NCI-H1694 (cell line): ENCODE data around the gene CPA2.

Experiments
- DNase-seq: peaks from one replicate; lab custom pipeline; 2025; lab: John Stamatoyannopoulos, UW

The CPA2 gene

DNA sequence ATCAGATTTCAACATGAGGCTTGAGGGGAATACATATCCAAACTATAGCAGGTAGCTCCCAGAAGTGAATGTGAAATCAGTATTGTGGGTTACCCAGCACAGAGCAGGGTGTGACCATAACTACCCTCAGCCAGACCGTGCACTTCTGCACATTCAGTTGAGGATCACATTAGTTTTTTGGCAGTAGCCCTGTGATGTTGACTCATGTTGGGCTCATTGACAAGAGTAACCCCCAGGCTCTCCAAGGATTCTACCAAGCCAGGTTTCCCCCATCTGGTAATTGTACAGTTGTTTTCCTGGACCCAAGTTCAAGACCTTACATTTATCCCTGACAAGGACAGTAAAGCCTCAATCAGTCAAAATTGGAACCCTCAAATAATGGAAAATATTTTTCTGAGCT is 14.6 kb downstream of the CPA2 start:
- no peak for DNase-seq

DNA sequence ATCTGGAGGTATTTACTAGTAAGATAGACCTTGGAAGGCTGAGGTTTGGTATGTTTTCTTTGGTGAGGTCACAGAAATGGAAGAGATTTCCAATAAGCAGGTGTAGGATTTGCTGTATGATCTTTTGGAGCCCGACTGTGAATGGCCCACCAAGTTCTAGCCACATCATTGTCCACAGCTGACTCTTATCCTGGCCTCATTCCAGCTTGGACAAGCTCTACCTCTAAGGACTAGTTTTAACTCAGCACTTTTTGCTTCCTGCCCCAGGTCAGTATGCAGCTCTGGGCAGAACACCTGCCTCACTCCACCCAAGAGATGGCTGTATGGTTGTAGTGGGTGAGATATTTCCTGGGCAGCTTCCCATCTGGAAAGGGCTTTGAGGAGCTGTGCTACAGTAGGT is 20.2 kb downstream of the CPA2 start:
- DNase-seq: no peak

DNA sequence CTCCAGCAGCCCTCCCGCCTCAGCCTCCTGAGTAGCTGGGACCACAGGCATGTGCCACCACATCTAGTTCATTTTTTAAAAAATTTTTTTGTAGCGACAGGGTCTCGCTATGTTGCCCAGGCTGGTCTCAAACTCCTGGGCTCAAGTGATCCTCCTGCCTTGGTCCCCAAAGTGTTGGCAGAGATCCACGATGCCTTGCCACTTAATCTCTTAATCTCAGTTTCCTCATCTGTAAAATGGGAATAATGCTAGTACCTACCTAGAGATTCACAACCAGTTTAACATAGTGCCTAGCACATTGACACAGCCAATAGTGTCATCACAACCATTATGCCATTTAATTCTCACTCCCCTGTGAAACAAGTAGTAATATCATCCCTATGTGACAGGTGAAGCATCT is 21.5 kb downstream of the CPA2 start:
- DNase-seq: no peak

DNA sequence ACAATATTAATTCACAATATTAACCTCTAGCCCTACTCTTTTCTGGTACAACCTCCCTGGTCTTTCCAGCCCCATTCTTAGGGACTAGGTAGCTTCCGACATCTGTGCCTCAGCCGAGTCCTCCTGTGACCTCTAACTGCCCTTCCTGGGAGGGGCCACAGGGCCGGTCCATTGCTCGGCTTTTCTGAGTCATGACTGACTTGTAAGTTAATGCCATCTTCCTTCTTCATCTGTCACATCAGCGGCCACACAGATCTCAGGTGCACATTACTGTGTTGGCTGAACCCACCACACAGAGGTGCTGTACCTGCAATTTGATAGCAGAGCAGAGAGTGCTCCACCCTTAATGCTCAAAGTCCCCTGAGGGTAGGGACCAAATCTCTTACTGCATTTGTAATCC is 22.2 kb downstream of the CPA2 start:
- no peak for DNase-seq

DNA sequence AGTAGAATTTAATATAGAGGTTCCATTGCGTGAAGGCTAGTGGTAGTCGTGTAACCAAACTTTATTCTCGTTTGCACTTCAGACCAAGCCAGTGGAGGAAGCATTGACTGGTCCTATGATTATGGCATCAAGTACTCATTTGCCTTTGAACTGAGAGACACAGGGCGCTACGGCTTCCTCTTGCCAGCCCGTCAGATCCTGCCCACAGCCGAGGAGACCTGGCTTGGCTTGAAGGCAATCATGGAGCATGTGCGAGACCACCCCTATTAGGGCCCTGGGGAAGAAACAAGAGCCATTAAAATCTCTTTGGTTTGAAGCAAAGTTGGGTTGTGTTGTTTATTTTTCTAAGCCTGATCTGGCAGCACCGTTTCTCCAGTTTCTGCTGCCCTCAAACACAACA is 22.8 kb downstream of the CPA2 start:
- no peak for DNase-seq

DNA sequence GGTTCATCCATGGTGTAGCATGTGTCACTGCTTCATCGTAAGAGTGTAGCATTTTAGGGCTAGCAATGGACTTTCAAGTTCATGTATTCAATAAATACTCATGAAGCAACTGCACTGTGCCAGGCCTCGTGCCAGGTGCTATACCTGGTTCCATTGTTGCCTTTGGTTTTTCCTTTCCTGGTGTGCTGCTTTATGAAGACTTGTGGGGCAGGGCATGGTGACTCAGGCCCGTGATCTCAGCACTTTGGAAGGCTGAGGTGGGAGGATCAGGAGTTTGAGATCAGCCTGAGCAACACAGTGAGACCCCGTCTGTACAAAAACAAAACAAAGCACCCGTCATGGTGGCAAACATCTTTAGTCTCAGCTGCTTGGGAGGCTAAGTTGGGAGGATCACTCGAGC is 24.1 kb downstream of the CPA2 start:
- DNase-seq: no peak

DNA sequence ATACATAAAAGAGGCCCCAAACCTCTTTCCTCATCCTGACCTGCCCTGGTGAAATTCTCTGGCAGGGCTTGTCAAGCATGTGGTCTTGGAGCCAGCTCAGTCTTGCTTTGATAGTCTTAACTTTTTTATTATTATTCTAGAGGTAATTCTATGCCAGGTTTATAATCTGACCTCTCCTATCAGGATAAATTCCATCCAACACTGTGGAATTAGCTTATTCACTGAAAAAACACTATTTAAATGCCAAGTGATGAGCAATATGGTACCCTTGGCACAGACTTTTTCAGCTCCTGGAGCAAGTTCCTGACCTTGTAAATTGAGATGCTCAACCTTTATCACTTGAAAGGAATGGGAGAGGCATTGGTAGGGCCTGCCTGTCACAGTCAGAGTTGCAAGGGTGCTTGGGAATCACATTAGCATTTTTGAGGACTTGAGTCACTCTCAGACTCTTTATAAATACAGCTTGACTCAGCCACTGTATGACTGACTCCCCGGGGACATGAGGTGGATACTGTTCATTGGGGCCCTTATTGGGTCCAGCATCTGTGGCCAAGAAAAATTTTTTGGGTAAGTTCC is 26.1 kb downstream of the CPA2 start, which contains the start of gene CPA4:
Gene CPA4 (plus strand): TSS at position 480 of the 576 bp plus-strand sequence. CDS start 20 bp downstream, at position 500.
- no peak for DNase-seq

DNA sequence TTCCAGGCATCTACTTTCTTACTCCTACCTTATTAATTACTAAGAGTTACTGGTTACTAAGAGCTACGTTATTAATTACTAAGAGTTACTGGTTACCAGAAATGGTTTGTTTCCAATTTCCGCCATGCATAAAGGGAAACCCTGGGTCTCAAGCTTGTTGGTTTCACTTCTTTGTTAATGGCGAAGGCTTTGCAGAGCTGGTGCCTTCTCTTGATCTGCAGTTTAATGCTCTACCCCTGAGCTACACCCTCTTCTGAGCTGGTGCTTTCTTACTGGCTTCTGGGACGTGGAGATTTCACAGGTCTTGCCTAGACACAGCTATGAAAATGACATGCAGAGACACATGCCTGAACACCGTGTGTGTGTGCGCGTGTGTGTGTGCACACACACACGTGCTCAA is 26.9 kb downstream of the CPA2 start:
- DNase-seq: no peak

DNA sequence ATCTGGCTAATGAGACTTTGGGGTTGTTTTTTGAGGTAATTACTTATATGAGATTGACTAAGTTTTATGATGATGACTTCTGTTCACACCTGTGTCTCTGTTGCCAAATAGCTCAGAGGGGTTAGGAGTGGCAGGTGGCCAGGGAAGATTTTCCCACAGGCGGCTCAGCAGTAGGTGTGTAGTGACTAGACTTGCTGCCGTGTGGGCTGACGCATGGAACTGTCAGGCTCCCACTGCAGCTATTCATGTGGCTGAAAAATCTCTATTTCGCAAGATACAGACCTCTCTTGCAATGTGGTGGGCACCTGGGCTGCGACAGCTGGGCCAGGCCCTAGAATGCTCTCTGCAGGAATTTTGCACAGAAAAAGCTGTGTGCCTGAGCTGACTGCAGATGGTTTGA is 27.7 kb downstream of the CPA2 start:
- DNase-seq: no peak

DNA sequence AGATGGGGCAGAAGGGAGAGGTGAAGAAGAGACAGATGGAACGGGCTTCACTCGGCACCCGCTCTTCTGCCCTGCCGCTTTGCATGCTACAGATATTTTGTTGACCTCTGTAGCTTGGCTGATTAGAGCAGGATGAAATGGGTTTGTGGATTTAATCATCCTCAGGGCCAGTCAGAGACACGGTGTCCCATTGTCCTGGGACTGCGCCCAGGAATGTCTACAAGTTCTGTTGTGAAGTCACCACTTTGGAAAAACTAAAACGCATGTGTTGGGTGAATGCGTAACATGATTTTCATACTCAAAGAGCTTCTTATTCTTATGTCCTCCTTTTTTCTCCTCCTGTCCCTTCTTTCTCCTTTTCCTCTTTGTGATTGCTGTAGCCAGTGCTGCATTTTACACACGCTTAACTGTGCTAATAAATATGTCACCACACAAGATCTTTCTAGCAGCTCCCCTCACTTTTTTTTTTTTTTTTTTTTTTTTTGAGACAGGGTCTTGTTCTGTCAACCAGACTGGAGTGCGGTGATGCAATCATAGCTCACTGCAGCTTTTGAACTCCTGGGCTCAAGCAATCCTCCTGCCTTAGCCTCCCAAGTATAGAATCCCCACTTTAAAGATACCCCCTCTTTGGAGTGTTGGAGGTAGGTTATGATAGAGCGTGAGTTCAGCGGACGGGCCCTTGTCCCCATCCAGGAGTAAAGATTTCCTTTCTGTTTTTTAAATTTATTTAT is 29.7 kb downstream of the CPA2 start:
- DNase-seq: no peak

DNA sequence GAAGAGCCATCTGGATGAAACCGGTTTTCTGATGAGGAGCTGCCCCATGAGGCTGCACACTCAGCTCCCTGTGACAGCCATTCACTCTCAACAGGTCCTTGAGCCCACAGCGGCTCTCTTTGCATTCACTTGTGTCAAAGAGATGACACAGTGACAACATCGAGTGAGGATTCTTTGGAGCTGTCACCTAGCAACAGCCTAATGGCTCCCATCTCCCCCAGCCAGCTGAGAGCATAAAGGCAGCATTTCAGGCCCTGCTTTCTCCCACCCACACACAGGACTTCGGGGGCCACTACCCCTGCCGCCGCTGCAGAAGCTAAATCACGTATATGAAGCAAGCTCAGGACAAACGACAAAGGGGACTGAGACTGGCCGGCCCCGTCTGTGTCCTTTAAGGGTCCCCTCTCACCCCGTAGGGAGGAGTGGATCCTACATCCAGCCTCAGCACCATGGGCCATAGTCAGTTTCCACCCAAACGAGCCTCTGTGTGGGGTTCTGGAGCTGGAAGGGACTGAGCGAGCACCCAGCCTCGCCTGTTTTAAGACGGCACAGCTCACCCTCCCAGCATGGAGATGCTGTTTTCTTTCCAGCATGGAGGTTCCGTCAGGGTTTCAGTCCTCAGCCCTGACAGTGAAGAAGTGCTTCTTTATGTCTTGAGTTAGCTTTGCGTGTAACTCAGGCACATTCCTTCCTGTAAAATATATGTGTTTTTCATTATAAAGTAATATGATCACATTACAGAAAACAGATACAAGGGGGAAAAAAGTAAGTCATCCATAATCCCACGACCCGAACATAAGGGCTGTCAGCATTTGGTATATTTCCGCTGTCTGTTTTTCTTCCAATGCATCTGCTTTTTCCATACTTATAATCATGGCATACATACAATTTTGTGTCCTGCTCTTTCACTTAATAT is 31.2 kb downstream of the CPA2 start:
- DNase-seq: no peak

DNA sequence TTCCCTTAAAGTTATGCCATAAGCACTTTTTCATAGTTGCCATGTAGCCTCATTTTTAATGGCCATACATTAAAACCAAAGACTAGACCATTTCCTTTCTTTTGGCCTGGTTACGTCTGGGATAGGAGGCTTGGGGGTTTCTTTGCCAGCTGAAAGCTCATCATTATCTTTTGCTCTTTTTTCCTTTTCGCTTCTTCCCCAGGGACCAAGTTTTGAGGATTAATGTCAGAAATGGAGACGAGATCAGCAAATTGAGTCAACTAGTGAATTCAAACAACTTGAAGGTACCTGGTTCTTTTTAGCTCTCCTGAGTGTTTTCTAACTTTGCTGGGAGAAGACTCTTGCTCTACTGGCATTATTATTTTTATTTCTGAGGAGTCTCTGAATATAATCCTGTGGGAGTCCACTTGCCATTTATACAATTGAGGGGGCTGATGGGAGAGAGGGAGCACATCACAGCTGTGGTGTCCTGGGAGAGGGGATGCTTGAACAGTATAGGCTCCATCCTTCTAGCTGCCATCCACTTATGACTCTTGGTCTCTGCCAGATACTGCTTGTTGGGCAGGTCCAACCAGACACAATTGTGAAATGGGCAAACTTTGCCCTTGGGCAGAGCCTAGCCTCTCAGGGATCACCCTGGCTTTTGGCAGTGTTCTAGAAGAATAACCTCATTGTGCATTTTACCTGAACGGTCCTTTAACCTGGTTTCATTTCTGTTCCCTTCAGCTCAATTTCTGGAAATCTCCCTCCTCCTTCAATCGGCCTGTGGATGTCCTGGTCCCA is 32.1 kb downstream of the CPA2 start:
- no peak for DNase-seq

DNA sequence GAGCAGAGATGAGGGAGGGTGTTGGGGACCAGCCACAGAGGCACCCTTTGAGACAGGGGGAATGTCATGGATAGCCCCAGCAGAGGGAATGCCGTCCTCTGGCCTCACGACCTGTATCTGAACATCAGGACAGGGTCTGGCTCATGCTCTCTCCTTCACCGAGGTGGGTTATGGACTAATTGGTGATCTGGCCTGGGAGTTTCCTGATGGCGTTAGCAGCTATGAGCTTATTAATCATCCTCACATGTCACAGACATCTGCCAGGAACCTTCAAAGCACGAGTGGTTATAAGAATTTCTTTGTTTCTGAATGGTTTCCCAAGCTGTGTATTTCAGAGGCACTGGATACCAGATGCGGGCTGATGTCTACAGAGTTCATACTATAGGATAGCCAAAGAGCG is 33.2 kb downstream of the CPA2 start:
- DNase-seq: no peak

DNA sequence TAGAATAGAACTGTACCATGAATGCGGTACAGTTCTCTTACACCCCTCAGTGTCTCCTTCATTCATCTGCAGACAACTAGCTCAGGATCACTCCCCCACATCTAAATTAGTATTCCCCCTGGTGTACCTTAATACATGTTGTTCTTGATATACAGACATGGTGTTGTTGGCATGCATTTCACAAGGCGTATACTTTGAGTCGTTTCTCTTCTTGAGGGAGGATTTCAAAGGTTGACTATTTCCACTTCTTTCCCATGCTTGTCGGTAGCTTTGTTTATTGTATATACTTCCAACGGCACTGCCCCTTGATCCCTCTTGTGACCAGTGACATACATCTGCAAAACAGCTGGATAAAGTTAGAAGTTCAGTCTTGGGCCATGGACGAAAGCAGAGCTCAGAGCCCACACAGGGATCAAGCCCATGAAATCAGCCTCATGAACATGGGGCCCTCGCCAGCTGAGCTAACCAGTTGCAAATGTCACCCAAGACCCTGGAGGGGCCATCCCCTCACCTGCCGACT is 34.9 kb downstream of the CPA2 start:
- DNase-seq: no peak

DNA sequence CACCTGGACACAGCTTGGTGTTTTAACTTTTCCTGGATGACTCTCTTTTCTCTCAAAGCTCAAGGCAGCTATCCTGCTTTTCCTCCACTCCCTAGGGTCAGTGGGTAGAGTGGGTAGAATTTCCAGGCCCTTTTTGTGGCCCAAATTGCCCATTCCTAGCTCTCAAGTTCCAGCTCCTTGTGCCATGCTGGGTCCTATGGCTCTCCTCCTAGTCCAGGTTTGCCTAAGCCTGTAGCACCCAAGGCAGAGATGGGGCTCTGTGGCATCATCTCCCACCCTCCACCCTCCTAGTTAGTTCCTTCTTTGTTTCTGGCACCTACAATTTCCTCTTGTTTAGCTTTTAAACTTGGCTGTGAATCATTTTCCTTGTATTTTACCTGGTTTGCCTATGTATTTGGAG is 36.0 kb downstream of the CPA2 start:
- no peak for DNase-seq

DNA sequence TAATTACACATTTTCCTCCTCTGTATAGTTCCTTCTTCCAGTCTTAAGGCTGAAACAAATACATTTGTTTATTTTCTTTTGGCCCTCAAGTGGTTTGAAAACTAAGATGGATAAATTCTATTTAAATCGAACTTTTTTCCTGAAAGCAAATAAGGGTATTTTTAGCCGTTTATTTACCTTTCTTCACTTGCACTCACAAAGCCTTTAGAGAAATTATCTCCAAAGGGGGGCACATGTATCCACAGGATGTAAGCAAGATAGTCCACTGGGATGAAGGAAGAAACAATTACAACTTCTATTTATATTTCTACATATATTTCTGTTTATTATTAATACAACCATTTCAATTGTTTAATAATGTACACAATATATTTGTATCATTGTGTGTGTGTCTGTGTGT is 36.5 kb downstream of the CPA2 start:
- no peak for DNase-seq

DNA sequence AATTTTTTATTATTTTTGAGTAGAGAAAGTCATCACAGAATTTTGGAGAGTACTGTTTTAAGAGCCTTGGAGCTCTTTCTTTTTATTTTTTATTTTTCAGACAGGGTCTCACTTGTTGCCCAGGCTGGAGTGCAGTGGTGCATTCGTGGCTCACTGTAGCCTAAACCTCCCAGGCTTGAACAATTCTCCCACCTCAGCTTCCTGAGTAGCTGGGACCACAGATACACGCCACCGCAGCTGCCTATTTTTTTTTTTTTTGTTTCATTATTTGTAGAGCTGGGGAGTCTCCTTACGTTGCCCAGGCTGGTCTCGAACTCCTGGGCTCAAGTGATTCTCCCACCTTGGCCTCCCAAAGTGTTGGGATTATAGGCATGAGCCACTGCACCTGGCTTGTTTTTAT is 36.9 kb downstream of the CPA2 start:
- DNase-seq: no peak

DNA sequence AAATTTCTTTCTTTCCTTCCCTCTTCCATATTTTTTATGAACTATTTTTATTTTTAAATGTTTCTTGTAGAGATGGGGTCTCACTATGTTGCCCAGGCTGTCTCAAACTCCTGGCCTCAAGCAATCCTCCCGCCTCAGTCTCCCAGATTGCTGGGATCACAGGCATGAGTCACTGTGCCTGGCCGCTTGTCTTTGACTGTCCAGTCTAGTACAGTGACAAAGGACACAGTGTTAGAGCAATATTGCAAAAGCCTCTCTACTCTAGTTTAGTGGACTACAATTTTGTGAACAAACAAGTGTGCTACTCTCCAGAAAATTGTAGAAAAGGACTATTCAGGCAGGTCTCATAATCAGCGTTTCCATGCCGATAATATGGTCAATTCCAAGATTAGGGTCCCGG is 37.3 kb downstream of the CPA2 start:
- no peak for DNase-seq

DNA sequence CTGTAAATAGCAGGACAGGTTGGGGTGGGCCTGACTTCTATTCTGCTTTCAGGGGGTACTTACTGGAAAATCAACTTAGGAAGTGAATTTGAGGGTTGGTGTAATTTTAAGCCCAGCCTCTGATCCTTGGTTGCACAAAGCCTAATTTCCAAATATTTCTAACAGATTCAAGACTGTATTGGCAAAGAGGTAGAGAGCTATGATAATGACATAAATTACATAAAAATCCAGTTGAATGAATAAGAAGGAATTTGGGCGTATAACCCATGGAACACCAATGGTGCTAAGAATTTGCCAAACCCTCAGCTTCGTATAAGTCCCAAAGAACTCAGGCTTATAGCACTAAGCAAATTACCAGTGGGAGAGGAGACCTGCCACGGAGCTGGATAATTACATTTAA is 38.2 kb downstream of the CPA2 start:
- DNase-seq: no peak

DNA sequence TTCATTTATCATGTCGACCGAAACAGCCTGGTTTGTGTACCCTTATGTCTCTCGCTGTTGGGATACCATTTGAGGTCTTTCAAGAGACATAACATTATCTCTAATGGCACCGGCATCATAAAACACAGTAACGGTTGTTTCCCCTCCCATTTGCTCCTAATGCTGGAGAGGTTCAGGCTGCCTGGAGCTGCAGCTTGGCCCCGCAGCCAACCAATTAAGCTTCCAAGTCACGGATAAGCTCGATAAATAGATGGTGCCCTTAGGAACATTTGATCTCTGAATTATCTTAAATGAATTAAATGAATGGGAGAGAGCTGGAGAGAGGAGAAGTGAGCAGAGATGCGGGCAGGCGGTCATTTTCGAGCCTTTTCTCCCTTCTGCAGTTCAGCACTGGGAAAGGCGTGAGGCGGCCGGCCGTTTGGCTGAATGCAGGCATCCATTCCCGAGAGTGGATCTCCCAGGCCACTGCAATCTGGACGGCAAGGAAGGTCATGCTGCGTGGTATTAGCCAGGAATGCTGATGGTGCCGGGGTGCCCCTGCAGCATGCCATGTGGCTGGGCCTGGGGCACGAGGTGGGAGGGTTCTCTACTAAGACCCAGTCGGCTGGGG is 38.9 kb downstream of the CPA2 start:
- no peak for DNase-seq

DNA sequence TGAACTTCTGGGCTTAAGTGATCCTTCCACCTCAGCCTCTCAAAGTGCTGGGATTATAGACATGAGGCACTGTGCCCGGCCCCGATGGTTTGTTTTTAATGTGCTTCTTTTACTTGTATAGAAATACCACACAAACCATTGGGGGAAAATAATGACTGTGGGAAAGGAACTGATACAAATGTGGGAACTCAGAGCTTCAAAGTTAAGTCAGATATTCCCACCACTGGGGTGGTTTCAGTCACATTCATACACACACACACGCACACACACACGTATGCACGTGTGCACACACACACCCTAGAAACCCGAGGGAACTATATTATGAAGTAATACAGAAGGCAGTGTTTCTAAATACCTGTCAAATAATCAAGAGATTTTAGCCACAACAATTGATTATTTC is 43.3 kb downstream of the CPA2 start:
- DNase-seq: no peak

DNA sequence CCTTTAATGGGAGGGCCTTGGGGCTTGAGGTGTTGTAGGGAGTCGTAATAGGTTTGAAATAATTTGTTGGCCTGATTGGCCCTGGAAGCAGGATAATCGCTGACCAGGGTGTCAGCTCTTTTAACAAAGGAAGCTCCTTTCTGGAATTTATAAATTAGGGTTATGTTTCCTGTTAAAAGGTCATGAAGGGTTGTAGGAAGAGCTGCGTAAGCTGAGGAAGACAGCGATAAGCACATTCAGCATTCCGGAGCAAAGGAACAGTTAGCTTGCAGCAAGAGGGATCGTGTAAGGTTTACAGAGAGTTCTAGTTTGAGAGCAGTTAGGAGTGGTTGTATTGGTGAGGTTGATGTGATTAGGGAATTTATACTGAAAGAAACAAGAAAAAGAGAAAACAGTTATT is 47.6 kb downstream of the CPA2 start:
- no peak for DNase-seq
